HG03378 (cell line): ENCODE results near the gene ADAMTS19.
"Not testable (repeated sequence)": the region's sequence is repeated elsewhere in the genome, so short reads cannot be mapped to it uniquely, and the experiment has no call there.

Experiments used
- ATAC-seq: cut with Tn5 transposase; IDR thresholded peaks from one replicate; pipeline ENCODE4 v1.9.1; 2021; ENCODE audit warnings: mild to moderate bottlenecking, moderate library complexity; ENCODE audit not compliant: unreplicated experiment

Gene ADAMTS19

GRCh38 chr5:129563585-129563984 lies 103.5 kb downstream of the ADAMTS19 start:
- no peak for ATAC-seq

- no peak for ATAC-seq
Measured at GRCh38 chr5:129569295-129569694, 109.2 kb downstream of the ADAMTS19 start.

GRCh38 chr5:129572060-129572459 lies 112.0 kb downstream of the ADAMTS19 start:
- no peak for ATAC-seq

- ATAC-seq = not testable (repeated sequence)
Measured at GRCh38 chr5:129584496-129584895, 124.4 kb downstream of the ADAMTS19 start.

- ATAC-seq = no peak
Measured at GRCh38 chr5:129591508-129592160, 131.5 kb downstream of the ADAMTS19 start.

- no peak for ATAC-seq
Measured at GRCh38 chr5:129593525-129593924, 133.4 kb downstream of the ADAMTS19 start.

- no peak for ATAC-seq
Measured at GRCh38 chr5:129601576-129601975, 141.5 kb downstream of the ADAMTS19 start.

- ATAC-seq = no peak
Measured at GRCh38 chr5:129608350-129608749, 148.3 kb downstream of the ADAMTS19 start.

GRCh38 chr5:129609710-129610109 lies 149.6 kb downstream of the ADAMTS19 start:
- peak; percentile 98 for ATAC-seq

GRCh38 chr5:129616517-129616916 lies 156.4 kb downstream of the ADAMTS19 start:
- no peak for ATAC-seq

- ATAC-seq = no peak
Measured at GRCh38 chr5:129617206-129617605, 157.1 kb downstream of the ADAMTS19 start.

GRCh38 chr5:129619782-129620181 lies 159.7 kb downstream of the ADAMTS19 start:
- ATAC-seq = no peak

- ATAC-seq = no peak
Measured at GRCh38 chr5:129622531-129622930, 162.4 kb downstream of the ADAMTS19 start.

- no peak for ATAC-seq
Measured at GRCh38 chr5:129629575-129629974, 169.5 kb downstream of the ADAMTS19 start.

- no peak for ATAC-seq
Measured at GRCh38 chr5:129630101-129630500, 170.0 kb downstream of the ADAMTS19 start.

GRCh38 chr5:129631961-129632360 lies 171.9 kb downstream of the ADAMTS19 start:
- no peak for ATAC-seq

- not testable (repeated sequence) for ATAC-seq
Measured at GRCh38 chr5:129637501-129637900, 177.4 kb downstream of the ADAMTS19 start.

- ATAC-seq = no peak
Measured at GRCh38 chr5:129639331-129639730, 179.2 kb downstream of the ADAMTS19 start.

- no peak for ATAC-seq
Measured at GRCh38 chr5:129652349-129653056, 192.4 kb downstream of the ADAMTS19 start.

GRCh38 chr5:129653057-129653375 lies 192.9 kb downstream of the ADAMTS19 start:
- ATAC-seq = no peak

- no peak for ATAC-seq
Measured at GRCh38 chr5:129653442-129653841, 193.3 kb downstream of the ADAMTS19 start.

- ATAC-seq = no peak
Measured at GRCh38 chr5:129656952-129657351, 196.9 kb downstream of the ADAMTS19 start.

GRCh38 chr5:129658801-129659200 lies 198.7 kb downstream of the ADAMTS19 start:
- ATAC-seq = no peak
